ENCODE data around the gene UQCC3.
"Not testable (repeated sequence)": the region's sequence is repeated elsewhere in the genome, so short reads cannot be mapped to it uniquely, and the experiment has no call there.

UQCC3 gene

DNA sequence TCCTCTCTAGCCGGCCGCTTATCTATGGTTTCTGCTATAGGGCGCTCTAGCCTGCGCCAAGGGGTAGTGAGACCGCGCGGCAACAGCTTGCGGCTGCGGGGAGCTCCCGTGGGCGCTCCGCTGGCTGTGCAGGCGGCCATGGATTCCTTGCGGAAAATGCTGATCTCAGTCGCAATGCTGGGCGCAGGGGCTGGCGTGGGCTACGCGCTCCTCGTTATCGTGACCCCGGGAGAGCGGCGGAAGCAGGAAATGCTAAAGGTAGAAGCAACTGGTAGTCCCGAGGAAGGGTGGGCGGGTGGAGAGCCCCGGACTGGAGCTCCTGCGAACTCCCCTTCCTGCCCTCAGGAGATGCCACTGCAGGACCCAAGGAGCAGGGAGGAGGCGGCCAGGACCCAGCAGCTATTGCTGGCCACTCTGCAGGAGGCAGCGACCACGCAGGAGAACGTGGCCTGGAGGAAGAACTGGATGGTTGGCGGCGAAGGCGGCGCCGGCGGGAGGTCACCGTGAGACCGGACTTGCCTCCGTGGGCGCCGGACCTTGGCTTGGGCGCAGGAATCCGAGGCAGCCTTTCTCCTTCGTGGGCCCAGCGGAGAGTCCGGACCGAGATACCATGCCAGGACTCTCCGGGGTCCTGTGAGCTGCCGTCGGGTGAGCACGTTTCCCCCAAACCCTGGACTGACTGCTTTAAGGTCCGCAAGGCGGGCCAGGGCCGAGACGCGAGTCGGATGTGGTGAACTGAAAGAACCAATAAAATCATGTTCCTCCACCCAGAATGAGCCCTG, at the start of gene UQCC3, which contains the start of gene LBHD1:
TSS of gene UQCC3 (plus strand) at position 66 of the 782 bp plus-strand sequence. CDS start at position 139, 73 bp downstream.
TSS of gene LBHD1 (minus strand) at position 660 of the 782 bp plus-strand sequence. CDS start 2,236 bp downstream, outside the sequence.
- DNase-seq, result no peak

DNA sequence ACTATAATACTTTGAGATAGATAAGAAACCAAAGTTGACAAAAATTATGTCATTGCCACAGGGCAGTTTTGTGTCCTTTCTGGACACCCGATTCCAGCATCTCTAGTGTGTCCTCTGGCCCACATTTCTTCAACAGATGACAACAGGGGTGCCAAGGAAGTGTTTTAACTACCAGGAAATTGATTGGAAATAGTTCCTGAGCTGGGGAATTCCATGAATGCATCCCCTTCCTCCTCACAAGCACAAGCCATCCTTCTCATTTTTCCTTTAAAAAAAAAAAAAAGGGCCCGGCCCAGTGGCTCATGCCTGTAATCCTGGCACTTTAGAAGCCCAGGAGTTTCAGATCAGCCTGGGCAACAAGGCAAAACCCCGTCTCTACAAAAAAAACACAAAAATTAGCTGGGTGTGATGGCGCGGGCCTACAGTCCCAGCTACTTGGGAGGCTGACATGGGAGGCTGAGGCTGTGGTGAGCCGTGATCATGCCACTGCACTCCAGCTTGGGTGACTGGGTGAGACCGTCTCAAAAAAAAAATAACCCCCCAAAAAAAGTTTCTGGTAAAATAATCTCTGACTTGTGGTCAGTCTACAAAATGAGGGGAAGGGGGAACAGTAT, 48.9 kb upstream of the UQCC3 start:
- DNase-seq, result no peak

DNA sequence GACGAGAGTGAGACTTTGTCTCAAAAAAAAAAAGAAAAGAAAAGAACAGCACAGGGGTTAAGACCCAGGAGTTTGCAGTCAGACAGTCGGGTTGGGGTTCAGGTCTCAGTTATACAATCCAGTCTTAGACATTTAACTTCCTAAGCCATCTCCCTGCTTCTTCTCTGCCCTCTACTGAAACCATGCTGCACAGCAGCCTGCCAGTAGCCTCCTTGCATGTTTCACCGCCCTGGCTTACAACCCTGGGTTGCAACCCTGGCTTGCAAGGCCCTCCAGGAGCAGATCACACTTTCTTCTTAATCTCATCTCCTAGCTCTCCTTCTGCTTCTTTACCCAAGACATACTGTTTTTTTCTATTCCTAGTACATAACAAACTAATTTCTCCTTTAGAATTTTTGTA, 43.8 kb upstream of the UQCC3 start:
- no peak for DNase-seq

DNA sequence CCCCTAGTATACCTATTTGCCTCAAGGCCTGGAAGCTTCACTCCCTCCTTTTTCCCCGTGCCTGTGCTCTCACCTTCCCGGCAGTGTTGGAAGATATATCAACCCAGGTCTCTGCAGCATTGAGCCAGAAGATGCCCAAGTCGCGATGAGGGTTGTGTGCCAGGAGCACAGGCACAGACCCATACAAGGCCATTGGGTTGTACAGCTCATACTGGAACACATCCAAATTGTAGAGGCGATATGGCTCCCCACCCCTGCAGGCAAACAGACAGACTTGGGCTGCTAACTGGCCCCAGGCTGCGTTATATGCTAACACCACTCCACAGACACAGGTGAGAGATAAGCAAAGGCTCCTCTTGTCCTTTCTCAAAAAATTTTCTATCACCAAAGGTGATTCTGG, 39.0 kb upstream of the UQCC3 start:
- DNase-seq, result no peak

DNA sequence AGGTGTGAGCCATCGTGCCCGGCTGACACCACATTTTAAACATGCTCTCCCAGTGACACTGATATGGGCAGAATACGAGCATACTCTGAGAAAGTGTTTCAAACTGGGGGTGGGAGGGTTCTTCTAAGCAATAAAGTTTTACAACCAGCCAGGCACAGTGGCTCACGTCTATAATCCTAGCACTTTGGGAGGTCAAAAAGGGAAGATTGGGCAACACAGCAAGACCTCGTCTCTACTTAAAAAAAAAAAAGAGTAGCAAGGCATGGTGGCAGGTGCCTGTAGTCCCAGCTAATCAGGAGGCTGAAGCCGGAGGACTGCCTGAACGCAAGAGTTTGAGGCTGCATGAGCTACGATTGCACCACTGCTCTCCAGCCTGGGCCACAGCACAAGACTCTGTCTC, 27.3 kb upstream of the UQCC3 start:
- no peak for DNase-seq

DNA sequence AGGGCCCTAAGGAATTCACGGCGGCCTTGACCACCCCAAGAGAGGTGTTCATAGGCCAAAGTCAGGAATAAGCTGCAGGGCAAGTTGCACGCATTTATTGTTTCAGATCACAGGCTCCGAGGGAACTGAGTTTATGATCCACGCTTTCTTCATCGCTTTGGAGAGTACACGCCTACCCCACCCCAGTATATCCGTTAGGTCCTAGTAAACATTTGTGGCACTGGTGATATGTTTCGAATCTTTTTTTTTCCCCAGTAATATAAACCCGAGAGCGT, 25.9 kb upstream of the UQCC3 start:
- no peak for DNase-seq

DNA sequence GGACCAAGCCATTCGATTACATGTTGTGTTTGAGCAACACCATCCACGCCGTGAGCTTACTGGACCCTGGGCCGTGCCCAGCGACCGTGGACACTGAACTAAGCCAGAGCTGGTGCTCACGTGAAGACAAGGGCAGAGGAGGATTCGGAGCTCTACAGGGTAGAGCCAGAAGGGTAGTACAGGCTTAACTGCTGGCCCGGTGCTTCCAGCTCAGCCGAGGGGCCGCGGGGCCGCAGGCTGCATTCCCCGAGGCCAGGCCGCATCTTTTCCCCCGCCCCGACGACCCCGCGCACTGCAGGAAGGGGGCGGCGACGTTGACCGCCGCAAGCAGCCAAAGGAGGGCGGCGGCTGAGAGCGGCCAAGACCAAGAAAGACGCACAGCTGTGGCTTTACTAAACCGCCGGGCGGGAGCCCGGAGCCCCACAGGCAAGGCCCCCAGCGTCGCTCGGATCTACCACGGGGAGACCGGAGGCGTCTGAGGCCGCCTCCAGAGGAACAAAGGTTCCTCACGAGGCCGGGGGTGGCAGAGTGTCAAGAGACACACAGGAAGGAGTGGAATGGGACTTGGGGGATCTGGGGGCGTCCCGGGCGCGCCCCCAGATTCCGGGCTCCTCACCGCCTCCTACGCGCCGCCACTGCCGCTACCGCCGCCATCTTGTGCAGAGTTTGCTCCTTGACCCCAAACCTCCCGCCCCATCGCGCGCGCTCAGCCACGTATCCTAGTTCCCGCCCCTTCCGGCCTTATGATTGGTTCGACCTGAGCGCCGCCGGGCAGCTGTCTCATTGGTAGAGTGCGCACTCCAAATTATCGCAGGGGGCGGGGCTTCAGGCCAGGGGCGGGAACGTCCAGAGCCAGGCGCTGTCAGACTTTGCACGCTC, 25.3 kb upstream of the UQCC3 start, which contains the start of gene GANAB:
TSS of gene GANAB (minus strand) at position 668 of the 879 bp plus-strand sequence. CDS start at position 654, 14 bp downstream.
- DNase-seq, result peak; percentile 92

DNA sequence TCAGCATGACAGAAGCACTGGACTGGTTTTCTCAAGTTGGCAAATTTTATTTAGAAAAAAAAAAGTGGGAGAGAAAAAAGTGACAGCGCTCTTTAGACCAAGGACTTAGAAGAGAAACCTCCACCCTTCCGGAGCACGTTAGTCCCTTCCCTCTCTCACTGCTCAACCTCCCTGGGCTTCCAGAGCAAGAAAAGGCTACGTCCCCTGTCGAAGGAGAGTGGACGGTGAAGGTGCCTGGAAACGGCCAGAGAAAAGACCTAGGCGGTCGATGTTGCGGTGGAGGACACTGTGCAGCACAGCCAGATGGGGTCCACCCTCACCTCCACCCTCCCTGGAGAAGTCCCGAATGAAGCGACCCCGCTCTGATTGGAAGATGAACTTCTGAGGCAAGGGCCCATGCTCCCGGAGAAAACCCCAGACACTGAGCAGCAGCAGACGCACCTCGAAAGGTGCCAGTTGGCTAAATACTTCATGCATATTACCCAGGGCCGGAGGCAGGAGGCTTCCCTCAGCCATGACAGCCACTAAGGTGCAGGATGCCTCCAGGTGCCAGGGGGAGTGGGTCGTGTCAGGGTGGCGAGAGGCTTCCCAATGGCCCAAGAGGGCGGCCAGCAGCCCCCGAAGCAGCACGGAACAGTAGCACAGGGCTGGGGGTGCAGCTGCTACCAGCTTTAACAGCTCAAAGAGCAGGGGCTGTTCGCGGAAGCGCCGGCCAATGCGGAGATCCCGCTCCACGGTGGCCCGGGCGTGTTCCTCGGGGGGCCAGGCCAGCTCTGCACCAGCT, 24.5 kb upstream of the UQCC3 start:
- no peak for DNase-seq

GRCh38 chr11:62647609-62648005, 23.9 kb upstream of the UQCC3 start:
- peak; percentile 22 for DNase-seq

- DNase-seq, result no peak
These were observed 23.1 kb upstream of the UQCC3 start for GRCh38 chr11:62648185-62648966.

DNA sequence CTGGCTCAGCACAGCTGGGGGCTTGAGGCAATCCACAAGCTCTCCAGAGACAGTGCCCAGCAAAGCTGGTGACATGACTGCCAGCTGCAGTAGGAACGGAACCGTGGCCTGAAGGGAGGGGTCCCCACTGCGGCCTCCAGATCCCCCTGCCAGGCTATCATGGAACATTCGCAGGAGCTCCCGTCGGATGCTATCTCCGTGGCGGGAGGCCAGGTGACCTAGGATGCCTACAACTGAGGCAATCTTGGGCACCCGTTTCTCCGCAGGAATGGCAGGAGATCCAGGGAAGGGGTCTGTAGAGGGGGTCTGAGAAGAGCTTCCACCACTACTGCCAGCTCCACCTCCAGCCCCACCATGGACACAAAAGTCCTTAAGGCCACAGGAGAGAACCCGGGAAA, 22.5 kb upstream of the UQCC3 start:
- DNase-seq, result no peak

DNA sequence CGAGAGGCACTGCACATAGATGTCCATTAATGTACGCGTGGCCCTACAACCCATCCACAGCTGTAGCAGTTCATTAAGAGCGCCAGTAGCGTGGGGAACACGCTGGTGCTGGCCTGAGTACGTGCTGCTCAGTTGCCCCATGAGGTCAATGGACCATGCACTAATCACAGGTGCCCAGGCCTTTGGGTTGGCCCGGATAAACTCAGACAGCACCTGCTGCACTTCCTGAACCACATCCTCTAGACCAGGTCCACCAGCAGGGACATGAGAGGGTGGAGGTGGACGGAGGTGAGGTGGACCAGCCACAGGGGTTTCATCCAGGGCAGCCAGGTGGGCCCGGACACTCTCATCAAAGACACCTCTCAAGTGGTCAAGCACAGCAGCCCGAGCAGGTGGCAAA, 22.0 kb upstream of the UQCC3 start:
- DNase-seq, result no peak

- DNase-seq, result not testable (repeated sequence)
These were observed 21.2 kb upstream of the UQCC3 start for GRCh38 chr11:62650283-62650682.

GRCh38 chr11:62652161-62653006, 19.1 kb upstream of the UQCC3 start:
- DNase-seq, result no peak

GRCh38 chr11:62654297-62654696, 17.2 kb upstream of the UQCC3 start:
- no peak for DNase-seq

GRCh38 chr11:62656796-62657429, 14.6 kb upstream of the UQCC3 start:
- DNase-seq, result no peak

- no peak for DNase-seq
These were observed 6.9 kb upstream of the UQCC3 start for GRCh38 chr11:62664405-62665074.

DNA sequence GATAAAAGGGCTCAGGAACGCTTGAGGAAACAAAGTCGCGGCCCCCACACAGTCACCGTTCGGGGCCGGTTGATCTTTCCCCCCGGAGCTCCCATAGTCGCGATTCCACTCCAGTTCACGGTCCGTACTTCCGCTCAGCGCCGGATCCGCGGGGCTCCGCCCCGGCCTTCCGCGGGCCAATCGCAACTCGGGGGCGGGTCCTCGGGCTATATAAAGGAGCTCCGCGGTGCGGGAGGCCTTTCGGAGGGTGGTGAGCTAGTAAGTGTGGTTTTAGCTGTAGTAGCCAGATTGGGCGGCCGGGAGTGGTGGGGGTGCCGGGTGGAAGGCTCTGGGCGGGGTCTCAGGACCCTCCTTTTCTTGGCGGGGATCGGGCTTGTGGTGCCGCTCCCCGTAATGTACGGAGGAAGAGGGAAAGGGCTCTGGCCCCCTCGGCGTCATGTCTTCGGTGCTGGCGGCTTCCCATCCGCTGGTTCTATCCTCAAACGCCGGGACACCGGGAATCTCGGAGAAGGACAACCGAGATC, 6.3 kb upstream of the UQCC3 start, which contains the start of the genes C11orf98 and CSKMT:
TSS of gene C11orf98 (minus strand) at position 136 of the 524 bp plus-strand sequence. CDS start at position 95, 41 bp downstream.
TSS of gene CSKMT (plus strand) at position 238 of the 524 bp plus-strand sequence. CDS start 568 bp downstream, outside the sequence.
- DNase-seq, result peak; percentile 92

DNA sequence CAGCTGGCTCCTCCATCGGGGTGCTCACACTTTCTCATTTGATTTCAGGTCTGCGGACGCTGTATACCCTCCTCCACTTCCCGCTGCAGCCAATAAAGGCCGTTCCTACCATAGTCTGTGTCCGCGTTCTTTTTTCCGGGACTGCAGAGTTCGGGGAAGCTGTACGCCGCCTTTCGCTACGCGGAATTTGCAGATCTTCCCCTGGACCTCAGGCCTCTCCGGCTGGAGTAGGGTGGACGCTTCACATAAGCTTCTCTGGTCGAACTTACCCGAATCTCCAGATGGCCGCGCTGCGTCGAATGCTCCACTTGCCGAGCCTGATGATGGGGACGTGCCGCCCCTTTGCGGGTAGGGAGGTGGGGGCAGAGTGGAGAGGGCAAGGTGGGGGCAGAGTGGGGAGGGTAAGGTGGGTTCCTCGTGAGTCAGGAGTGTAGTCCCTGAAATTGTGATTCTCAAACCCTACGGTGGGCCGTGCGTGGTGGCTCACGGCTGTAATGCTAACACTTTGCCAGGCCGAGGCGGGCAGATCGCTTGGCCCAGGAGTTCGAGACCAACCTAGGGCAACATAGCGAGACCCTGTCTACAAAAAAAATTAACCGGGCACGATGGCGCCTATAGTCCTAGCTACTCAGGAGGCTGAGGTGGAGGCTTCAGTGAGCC, 5.7 kb upstream of the UQCC3 start:
- no peak for DNase-seq

Measured in GOT3 (cell line).